Stomach (tissue), 9 donors: ENCODE results near the gene HEPN1. TPM values are rescaled to one million over a fixed set of nuclear protein-coding genes. Genes with fewer than 3 reads are reported as not detected.

ENCODE experiments used
- DNase-seq, 2 donors: peaks; one replicate each; pipeline versions ENCODE4 v3.0.0 to v3.0.0-alpha.2; 2013 to 2019
- H3K27ac ChIP-seq, 5 donors: fragments of 200-600 bp in 4 of 5; sonication (generic) in 4 of 5; one replicate each; pipeline ENCODE4 v1.5.1; 2013 to 2019; ENCODE audit warnings: mild to moderate bottlenecking in 1 of 5, moderate library complexity in 1 of 5
- H3K27me3 ChIP-seq, 3 donors: fragments of 200-600 bp; sonication (generic); one replicate each; pipeline ENCODE4 v1.5.1; 2017 to 2019; ENCODE audit warnings: mixed run types in 1 of 3
- H3K36me3 ChIP-seq, 4 donors: fragments of 200-600 bp; sonication (generic); 1 replicate in 3 of 4; 2 replicates in 1 of 4; pipeline ENCODE4 v1.5.1; 2016 to 2019
- H3K4me1 ChIP-seq, 4 donors: fragments of 200-600 bp; sonication (generic); one replicate each; pipeline ENCODE4 v1.5.1; 2016 to 2019
- H3K4me3 ChIP-seq, 4 donors: fragments of 200-600 bp; sonication (generic) in 3 of 4; one replicate each; pipeline ENCODE4 v1.5.1; 2016 to 2019; ENCODE audit warnings: mild to moderate bottlenecking in 1 of 4
- H3K9me3 ChIP-seq, 4 donors: fragments of 200-600 bp; sonication (generic); one replicate each; pipeline ENCODE4 v1.5.1; 2016 to 2019
- CTCF ChIP-seq, 7 experiments: fragments of 450-650 bp in 4 of 7; fragments of 200-600 bp in 3 of 7; sonication (generic) in 3 of 7; IDR thresholded peaks; one replicate each; pipeline ENCODE4 v1.5.1; 2016 to 2019; ENCODE audit warnings: antibody characterized with exemption in 7 of 7, control low read depth in 2 of 7, mild to moderate bottlenecking in 1 of 7
- EP300 ChIP-seq: sonication (generic); formaldehyde crosslinking; IDR thresholded peaks from one replicate; pipeline ENCODE4 v1.6.1; 2017; ENCODE audit warnings: antibody characterized with exemption
- POLR2A ChIP-seq, 4 donors: fragments of 450-650 bp; IDR thresholded peaks; one replicate each; pipeline ENCODE4 v1.6.1; 2016; ENCODE audit warnings: antibody characterized with exemption in 4 of 4, control low read depth in 2 of 4, mild to moderate bottlenecking in 1 of 4, moderate library complexity in 1 of 4
- POLR2AphosphoS5 ChIP-seq, 3 donors: sonication (generic); formaldehyde crosslinking; IDR thresholded peaks; one replicate each; pipeline ENCODE4 v1.6.1; 2016; ENCODE audit warnings: antibody characterized with exemption in 3 of 3
- WGBS, 5 donors: extraction: QIAGEN DNeasy Blood & Tissue Kit in 3 of 5; methylation state at CpG; one replicate each; pipeline versions ENCODE4 v1.1.5 to v1.1.7; 2013 to 2018; 5-methylcytosine and 5-hydroxymethylcytosine counted together
- intact Hi-C: fragments of 100-400 bp; cut with DNase I; formaldehyde crosslinking; loops from one replicate; pipeline ENCODE4 v1.15.1; 2023; ENCODE audit warnings: low total_unique reads
- polyA plus RNA-seq, 3 donors: library from polyadenylated mRNA; stranded (reverse); fragments of 200-250 nt; gene quantifications; one replicate each; pipeline ENCODE4 v1.2.3, GENCODE V29; 2013
- total RNA-seq, 5 donors: library from RNA; depleted of rRNA; stranded (reverse); fragments of >200 nt; gene quantifications; one replicate each; pipeline versions ENCODE4 v1.1.0 to v1.2.3, GENCODE V29; 2014 to 2016
- donor health status: healthy with polysubstance abuse.
- donor health status: Bipolar disorder and iron deficiency.
- donor health status: healthy.

Gene HEPN1
- total and polyA plus RNA-seq, 8 donors, result not detected

- intact Hi-C loops, result no loop called here
- peaks cover 0 to 2% (median under 1%) of the 10 kb centered on the region in 4 donors for H3K4me1 ChIP-seq
- H3K4me3 ChIP-seq, result no peak overlapping the region
- TF ChIP-seq EP300, result no peak
- no peak for TF ChIP-seq POLR2AphosphoS5 (IDR thresholded peaks at IDR 0.05)
- no peak for TF ChIP-seq POLR2A (IDR thresholded peaks at IDR 0.05)
- TF ChIP-seq CTCF (IDR thresholded peaks at IDR 0.05), result no peak
- H3K36me3 ChIP-seq, result no peaks in the 10 kb centered on the region
- DNase-seq, result no peak
- H3K9me3 ChIP-seq, result peaks cover 0 to 16% (median 8%) of the 10 kb centered on the region in 4 donors
- no peak overlapping the region for H3K27ac ChIP-seq
- peaks cover 0 to 16% (median 7%) of the 10 kb centered on the region in 3 donors for H3K27me3 ChIP-seq
- WGBS, 5 donors, result 72 to 84% (median 81%) methylated on average over 3 of the region's 3 CpGs
These were observed 3.3 kb upstream of the HEPN1 start for GRCh38 chr11:124915541-124916369.

- peaks cover 0 to 22% (median 13%) of the 10 kb centered on the region in 3 donors for H3K27me3 ChIP-seq
- DNase-seq, result no peak
- intact Hi-C loops, result no loop called here
These were observed 2.7 kb upstream of the HEPN1 start for GRCh38 chr11:124916370-124916710.

GRCh38 chr11:124917115-124917637 lies 1.9 kb upstream of the HEPN1 start:
- TF ChIP-seq EP300 (no peak), POLR2AphosphoS5 (IDR thresholded peaks at IDR 0.05) (no peak), POLR2A (IDR thresholded peaks at IDR 0.05) (no peak), CTCF (IDR thresholded peaks at IDR 0.05) (no peak)

More at GRCh38 chr11:124916370-124916710, 2.7 kb upstream of the HEPN1 start:
- Histone ChIP-seq H3K4me1 (peaks cover 5 to 8% (median 7%) of the 10 kb centered on the region in 4 donors), H3K4me3 (no peak overlapping the region), H3K36me3 (no peaks in the 10 kb centered on the region), H3K27ac (no peak overlapping the region), H3K9me3 (peaks cover 0 to 14% (median 5%) of the 10 kb centered on the region in 4 donors)
- TF ChIP-seq POLR2AphosphoS5 (IDR thresholded peaks at IDR 0.05), result no peak
- no peak for TF ChIP-seq EP300
- no peak for TF ChIP-seq CTCF (IDR thresholded peaks at IDR 0.05)
- TF ChIP-seq POLR2A (IDR thresholded peaks at IDR 0.05), result no peak

GRCh38 chr11:124919898-124920297 lies 848 bp downstream of the HEPN1 start:
- intact Hi-C loops, result no loop called here

More at GRCh38 chr11:124917115-124917637, 1.9 kb upstream of the HEPN1 start:
- Histone ChIP-seq H3K4me1 (peaks cover 7 to 11% (median 9%) of the 10 kb centered on the region in 4 donors), H3K36me3 (no peaks in the 10 kb centered on the region), H3K9me3 (peaks cover 0 to 5% (median under 1%) of the 10 kb centered on the region in 4 donors), H3K4me3 (no peak overlapping the region), H3K27me3 (peaks cover 0 to 30% (median 15%) of the 10 kb centered on the region in 3 donors), H3K27ac (no peak overlapping the region)
- 67 to 81% (median 72%) methylated on average over 6 of the region's 6 CpGs for WGBS, 5 donors
- intact Hi-C loops, result no loop called here
- DNase-seq, result no peak

More at GRCh38 chr11:124919898-124920297, 848 bp downstream of the HEPN1 start:
- TF ChIP-seq CTCF (IDR thresholded peaks at IDR 0.05) (no peak), POLR2A (IDR thresholded peaks at IDR 0.05) (no peak), POLR2AphosphoS5 (IDR thresholded peaks at IDR 0.05) (no peak), EP300 (no peak)
- Histone ChIP-seq H3K9me3 (no peaks in the 10 kb centered on the region), H3K27ac (no peak overlapping the region), H3K4me3 (no peak overlapping the region), H3K4me1 (peaks cover 7 to 11% (median 9%) of the 10 kb centered on the region in 4 donors), H3K36me3 (no peaks in the 10 kb centered on the region), H3K27me3 (peaks cover 0 to 39% (median 15%) of the 10 kb centered on the region in 3 donors)
- DNase-seq, result no peak
- whole genome bisulfite sequencing, 5 donors, result 85 to 100% (median 90%) methylated on average over 2 of the region's 2 CpGs
